Thyroid gland (tissue), 4 donors: ENCODE results near the gene IRS1.

Source experiments
- CTCF ChIP-seq, 6 experiments: fragments of 200-600 bp in 3 of 6; fragments of 450-650 bp in 3 of 6; sonication (generic) in 3 of 6; IDR thresholded peaks; one replicate each; pipeline ENCODE4 v1.5.1; 2016 to 2019; ENCODE audit warnings: antibody characterized with exemption in 6 of 6, mild to moderate bottlenecking in 2 of 6, inconsistent platforms in 1 of 6, moderate library complexity in 1 of 6
- POLR2A ChIP-seq, 2 donors: fragments of 450-650 bp; IDR thresholded peaks; one replicate each; pipeline ENCODE4 v1.6.1; 2017; ENCODE audit warnings: antibody characterized with exemption in 2 of 2, mild to moderate bottlenecking in 2 of 2, moderate library complexity in 1 of 2

- no peak for TF ChIP-seq CTCF (IDR thresholded peaks at IDR 0.05)
- TF ChIP-seq POLR2A (IDR thresholded peaks at IDR 0.05), result no peak
These were observed 23.5 kb downstream of the IRS1 start for GRCh38 chr2:226776104-226776503.
